Neuron (in vitro differentiated cells): ENCODE measurements around the gene PECR.

Source experiments
- H2AFZ ChIP-seq: one replicate; pipeline ENCODE4 v1.6.1; 2013; ENCODE audit warnings: low read depth, mild to moderate bottlenecking, inconsistent platforms, low read length, moderate library complexity
- H3K27me3 ChIP-seq: one replicate; pipeline ENCODE4 v1.6.1; 2013; ENCODE audit warnings: low read length; ENCODE audit not compliant: insufficient read depth
- H3K36me3 ChIP-seq: one replicate; pipeline ENCODE4 v1.6.1; 2013; ENCODE audit warnings: low read length; ENCODE audit not compliant: insufficient read depth
- H3K4me1 ChIP-seq: one replicate; pipeline ENCODE4 v1.6.1; 2013; ENCODE audit warnings: low read length; ENCODE audit not compliant: insufficient read depth
- H3K4me3 ChIP-seq: 2 replicates; pipeline ENCODE4 v1.5.1; 2013; ENCODE audit warnings: mild to moderate bottlenecking, low read length, moderate library complexity
- H3K9me3 ChIP-seq: one replicate; pipeline ENCODE4 v1.6.1; 2013; ENCODE audit warnings: low read length

Gene PECR

DNA sequence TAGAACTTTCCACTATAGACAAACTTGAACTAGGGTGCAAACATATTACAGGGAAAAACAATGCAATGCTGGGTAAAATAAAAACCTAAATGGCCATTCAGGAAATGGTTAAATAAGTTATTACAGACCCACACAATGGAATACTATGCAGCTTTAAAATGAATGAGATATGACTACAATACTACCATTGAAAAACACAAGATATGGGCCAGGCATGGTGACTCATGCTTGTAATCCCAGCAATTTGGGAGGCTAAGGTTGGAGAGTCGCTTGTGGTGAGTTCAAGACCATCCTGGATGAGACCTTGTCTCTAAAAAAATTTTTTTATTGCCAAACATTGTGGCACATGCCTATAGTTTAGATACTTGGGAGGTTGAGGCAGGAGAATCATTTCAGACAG, 6.8 kb downstream of the PECR start:
- peaks cover 5% of the 10 kb centered on the region for H3K36me3 ChIP-seq
- no peaks in the 10 kb centered on the region for H3K4me1 ChIP-seq
- H3K9me3 ChIP-seq, result no peaks in the 10 kb centered on the region
- H3K4me3 ChIP-seq, result no peak overlapping the region
- no peak overlapping the region for H2AFZ ChIP-seq
- H3K27me3 ChIP-seq, result no peaks in the 10 kb centered on the region

DNA sequence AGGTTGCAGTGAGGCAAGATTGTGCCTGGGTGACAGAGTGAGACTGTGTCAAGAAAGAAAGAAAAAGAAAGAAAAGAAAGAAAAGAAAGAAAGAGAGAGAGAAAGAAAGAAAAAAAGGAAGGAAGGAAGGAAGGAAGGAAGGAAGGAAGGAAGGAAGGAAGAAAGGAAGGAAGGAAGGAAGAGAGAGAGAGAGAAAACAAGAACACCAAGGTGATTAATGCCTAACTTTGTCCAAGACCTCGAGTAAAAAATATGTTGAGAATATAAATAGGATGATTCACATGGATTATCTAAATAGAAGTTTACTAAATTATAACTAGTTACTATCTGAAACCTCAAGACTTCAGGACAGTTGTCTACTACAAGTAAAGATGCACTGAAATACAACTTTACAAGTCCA, 7.2 kb downstream of the PECR start:
- no peak overlapping the region for H3K4me3 ChIP-seq
- no peaks in the 10 kb centered on the region for H3K4me1 ChIP-seq
- H3K27me3 ChIP-seq, result no peaks in the 10 kb centered on the region
- peaks cover 5% of the 10 kb centered on the region for H3K36me3 ChIP-seq
- no peaks in the 10 kb centered on the region for H3K9me3 ChIP-seq
- no peak overlapping the region for H2AFZ ChIP-seq

DNA sequence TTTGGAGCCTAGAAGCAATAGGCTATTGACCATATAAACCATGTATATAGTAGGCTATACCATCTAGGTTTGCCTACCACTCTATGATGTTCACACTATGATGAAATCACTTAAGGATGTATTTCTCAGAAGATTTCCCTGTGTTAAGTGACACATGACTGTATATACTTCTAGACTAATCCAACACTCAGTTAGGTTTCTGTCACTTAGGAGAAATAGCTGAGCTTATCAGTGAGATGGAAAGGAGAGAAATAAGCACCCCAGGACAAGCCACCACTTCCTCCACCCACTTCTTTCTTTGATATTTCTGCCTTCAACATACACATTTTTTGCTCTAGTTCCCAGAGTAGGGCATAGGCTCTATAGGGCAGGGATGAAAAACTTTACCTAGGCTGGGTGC, 7.8 kb downstream of the PECR start:
- no peak overlapping the region for H3K4me3 ChIP-seq
- H3K4me1 ChIP-seq, result no peaks in the 10 kb centered on the region
- no peaks in the 10 kb centered on the region for H3K27me3 ChIP-seq
- H2AFZ ChIP-seq, result no peak overlapping the region
- no peaks in the 10 kb centered on the region for H3K9me3 ChIP-seq
- H3K36me3 ChIP-seq, result peaks cover 5% of the 10 kb centered on the region

DNA sequence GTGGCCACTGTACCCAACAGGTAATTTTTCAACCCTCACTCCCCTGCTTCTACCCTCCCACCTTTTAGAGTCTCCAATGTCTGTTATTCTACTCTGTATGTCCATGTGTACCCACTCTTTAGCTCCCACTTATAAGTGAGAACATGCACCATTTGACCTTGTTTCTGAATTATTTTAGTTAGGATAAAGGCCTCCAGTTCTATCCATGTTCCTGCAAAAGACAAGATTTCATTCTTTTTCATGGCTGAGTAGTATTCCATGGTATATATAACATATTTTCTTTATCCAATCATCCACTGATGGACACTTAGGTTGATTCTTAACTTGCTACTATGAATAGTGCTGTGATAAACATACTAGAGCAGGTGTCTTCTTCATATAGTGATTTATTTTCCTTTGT, 9.1 kb downstream of the PECR start:
- Histone ChIP-seq H3K4me3 (no peak overlapping the region), H2AFZ (no peak overlapping the region), H3K9me3 (no peaks in the 10 kb centered on the region), H3K4me1 (no peaks in the 10 kb centered on the region), H3K27me3 (no peaks in the 10 kb centered on the region), H3K36me3 (peaks cover 5% of the 10 kb centered on the region)

DNA sequence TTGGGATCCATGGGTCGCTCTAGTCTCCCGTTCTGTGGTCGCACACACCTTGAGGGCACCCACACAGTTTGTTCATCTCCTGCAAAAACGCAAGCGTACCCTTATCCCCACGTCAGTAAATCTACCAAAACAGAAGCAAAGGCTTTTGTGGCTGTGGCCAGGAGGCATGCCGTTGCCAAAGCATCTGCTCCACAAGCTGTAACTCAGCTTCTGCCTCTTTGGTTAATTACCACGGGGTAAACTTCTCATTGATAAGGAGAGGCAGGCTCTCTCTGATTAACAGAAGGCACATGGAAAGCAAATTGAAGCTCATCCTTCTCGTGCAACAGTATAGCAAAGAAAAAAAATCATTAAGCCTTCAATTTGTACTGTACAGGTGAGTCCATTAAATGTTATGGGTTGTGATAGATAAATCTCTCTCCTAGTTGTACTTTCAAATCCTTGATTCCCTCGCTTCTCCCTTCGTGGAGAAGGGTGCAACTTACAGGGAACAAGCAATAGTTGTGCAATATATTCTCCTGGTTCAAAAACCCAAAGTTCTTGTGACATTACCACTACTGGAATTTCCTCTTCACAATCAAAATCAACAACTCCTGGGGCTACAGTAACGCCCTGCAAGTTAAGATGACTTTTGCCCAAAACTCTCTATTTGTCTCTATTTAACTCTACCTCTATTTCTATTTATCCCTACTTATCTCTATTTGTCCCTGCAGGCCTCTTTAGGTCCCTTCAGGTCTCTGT, 10.3 kb downstream of the PECR start:
- Histone ChIP-seq H3K4me1 (no peaks in the 10 kb centered on the region), H2AFZ (no peak overlapping the region), H3K9me3 (no peaks in the 10 kb centered on the region), H3K27me3 (no peaks in the 10 kb centered on the region), H3K4me3 (no peak overlapping the region), H3K36me3 (peaks cover 7% of the 10 kb centered on the region)

DNA sequence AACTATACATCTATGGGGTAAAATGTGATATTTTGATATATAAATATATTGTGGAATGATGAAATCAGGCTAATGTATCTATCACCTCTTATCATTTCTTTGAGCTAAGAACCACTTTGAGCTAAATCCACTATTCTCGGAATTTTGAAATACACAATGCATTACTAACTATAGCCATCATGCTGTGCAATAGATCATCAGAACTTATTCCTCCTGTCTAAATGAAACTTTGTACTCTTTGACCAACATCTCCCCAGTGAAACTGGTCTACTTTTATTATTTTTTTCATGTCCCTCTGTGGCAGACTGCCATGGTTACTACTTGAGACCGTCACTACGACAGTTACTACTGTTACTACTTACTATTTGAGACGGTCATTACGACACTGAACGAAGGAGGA, 11.4 kb downstream of the PECR start:
- H3K9me3 ChIP-seq, result no peaks in the 10 kb centered on the region
- H3K36me3 ChIP-seq, result peaks cover 17% of the 10 kb centered on the region
- H2AFZ ChIP-seq, result no peak overlapping the region
- H3K4me3 ChIP-seq, result no peak overlapping the region
- no peaks in the 10 kb centered on the region for H3K27me3 ChIP-seq
- no peaks in the 10 kb centered on the region for H3K4me1 ChIP-seq

DNA sequence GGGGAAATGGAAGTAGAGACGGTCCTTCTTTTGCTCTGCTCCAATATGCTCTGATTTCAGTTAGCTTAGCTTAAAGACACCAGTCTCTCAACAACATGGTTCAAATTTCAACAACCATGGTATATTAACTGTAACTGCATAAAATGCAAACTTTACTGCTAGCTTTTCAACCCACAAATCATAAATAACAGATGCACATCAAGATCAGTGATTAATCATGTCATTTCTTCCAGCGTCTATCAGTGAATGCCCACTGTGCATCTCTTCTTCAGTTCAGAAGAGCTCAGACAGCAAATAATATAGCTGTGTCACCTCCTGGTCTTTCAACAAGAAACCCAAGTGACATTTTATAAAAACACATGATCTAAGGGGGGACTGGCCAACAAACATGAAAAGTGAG, 12.6 kb downstream of the PECR start:
- no peaks in the 10 kb centered on the region for H3K4me1 ChIP-seq
- H3K27me3 ChIP-seq, result no peaks in the 10 kb centered on the region
- H3K9me3 ChIP-seq, result no peaks in the 10 kb centered on the region
- H2AFZ ChIP-seq, result no peak overlapping the region
- H3K4me3 ChIP-seq, result no peak overlapping the region
- peaks cover 25% of the 10 kb centered on the region for H3K36me3 ChIP-seq

DNA sequence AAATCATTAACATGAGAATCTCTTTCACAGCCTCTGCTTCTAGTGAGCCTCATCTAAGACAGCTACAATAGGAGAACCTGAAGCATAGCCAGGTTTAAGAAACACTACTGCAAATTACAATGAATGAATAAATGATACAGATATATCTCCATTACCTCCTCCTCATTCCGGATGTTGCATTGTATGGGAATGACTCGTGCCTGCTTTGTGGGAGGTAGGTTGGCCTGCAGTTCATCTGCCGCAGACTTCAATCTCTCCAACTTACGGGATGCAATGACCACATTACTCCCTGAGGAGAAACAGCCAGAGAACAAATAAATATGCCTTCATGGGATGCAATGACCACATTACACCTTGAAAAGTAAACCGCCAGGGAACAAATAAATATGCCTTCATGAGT, 15.4 kb downstream of the PECR start:
- Histone ChIP-seq H3K4me3 (no peak overlapping the region), H3K27me3 (no peaks in the 10 kb centered on the region), H2AFZ (no peak overlapping the region), H3K36me3 (peaks cover 23% of the 10 kb centered on the region), H3K4me1 (no peaks in the 10 kb centered on the region), H3K9me3 (no peaks in the 10 kb centered on the region)

DNA sequence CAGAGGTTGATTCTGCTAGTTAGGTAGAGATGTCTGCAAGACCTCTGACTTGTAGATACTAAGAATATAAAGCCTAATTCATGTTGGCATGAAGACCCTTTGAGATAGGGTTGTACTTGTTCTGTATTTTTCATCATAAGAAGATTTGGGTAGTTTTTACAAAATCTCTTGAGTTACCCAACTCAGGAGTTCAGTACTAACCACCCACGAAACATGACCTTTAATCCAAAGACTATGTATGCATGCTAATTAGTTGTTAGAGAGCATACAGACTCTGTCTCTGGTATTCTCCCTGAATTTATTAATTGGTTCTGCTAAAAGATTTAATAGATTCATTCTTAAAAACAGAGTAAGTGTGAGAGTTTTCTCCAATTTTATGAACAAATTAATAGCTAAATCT, 16.9 kb downstream of the PECR start:
- no peaks in the 10 kb centered on the region for H3K9me3 ChIP-seq
- peaks cover 23% of the 10 kb centered on the region for H3K36me3 ChIP-seq
- no peaks in the 10 kb centered on the region for H3K4me1 ChIP-seq
- H2AFZ ChIP-seq, result no peak overlapping the region
- no peak overlapping the region for H3K4me3 ChIP-seq
- H3K27me3 ChIP-seq, result no peaks in the 10 kb centered on the region

DNA sequence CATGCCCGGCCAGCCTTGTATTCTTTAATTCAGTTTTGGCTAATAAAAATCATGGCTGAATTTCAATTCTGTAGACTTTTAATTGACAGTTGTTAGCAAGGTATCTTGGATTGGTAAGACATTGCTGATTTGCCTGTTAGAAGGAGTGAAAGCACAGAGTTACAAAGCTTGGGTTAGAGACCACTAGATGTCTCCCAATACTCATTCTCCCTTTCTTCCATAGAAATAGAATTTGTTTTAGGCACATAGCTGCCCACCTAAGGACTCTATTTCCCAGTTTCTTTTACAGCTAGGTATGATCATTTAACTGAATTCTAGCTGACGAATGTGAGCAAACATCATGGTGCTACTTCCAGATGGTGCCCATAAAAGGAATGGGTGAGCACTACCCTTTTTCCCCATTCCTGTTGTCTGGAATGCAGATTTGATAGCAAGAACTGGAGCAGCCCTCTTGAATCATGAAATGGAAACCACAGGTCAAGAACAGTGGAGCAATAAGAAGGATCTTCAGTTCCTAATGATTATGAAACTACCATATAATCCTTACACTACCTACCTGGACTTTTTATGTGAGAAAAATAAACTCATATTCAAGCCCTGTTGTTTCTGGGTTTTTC, 17.5 kb downstream of the PECR start:
- Histone ChIP-seq H3K36me3 (peaks cover 28% of the 10 kb centered on the region), H3K27me3 (no peaks in the 10 kb centered on the region), H3K9me3 (no peaks in the 10 kb centered on the region), H3K4me1 (no peaks in the 10 kb centered on the region), H3K4me3 (no peak overlapping the region), H2AFZ (no peak overlapping the region)

DNA sequence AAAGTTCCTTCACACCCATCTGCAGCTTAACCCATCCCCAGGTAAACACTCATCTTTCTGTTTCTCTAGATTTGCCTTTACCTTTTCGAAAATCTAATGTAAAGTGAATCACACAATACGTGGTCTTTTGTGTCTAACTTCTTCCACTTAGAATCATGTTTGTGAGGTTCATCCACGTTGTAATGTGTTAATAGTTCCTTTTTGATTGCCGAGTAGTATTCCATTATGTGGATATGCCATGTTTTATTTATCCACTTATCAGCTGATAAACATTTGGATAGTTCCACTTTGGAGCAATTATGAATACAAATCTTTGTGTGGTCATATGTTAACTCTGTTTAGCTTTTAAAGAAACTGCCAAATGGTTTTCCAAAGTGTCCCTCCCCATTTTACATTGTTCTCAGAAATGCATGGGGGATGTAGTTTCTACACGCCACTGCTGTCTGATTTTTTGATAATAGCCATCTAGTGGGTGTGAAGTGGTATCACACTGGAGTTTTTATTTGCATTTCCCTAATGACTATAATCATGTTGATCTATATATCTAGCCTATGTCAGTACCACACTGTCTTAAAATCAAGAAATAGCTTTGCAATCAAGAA, 22.3 kb downstream of the PECR start:
- H2AFZ ChIP-seq, result no peak overlapping the region
- H3K27me3 ChIP-seq, result no peaks in the 10 kb centered on the region
- H3K9me3 ChIP-seq, result no peaks in the 10 kb centered on the region
- no peak overlapping the region for H3K4me3 ChIP-seq
- H3K4me1 ChIP-seq, result no peaks in the 10 kb centered on the region
- peaks cover 13% of the 10 kb centered on the region for H3K36me3 ChIP-seq

DNA sequence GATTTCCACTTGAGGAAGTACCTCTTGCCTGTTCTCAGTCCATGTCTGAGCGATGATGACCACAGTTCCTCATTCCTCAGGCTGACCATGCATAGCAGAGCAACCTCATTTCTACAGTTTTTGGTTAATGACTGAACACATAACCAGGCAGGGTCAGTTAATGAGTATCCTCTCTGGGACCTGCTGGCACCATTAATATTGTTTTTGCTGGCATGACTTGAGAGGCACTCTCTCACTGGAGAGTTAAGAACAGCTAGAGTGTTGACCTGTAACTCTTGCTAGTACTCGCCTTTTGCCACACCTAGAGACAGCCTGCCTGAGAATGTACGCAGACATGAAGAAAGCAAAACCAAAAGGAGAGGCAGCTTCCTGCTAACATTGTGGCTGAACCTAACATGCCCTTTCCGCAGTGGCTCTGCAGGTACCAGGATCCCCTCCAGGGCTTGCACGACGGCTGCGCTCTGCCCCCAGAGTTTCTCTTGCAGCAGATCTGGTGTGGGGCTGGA, 23.9 kb downstream of the PECR start:
- Histone ChIP-seq H3K27me3 (no peaks in the 10 kb centered on the region), H3K36me3 (peaks cover 12% of the 10 kb centered on the region)

DNA sequence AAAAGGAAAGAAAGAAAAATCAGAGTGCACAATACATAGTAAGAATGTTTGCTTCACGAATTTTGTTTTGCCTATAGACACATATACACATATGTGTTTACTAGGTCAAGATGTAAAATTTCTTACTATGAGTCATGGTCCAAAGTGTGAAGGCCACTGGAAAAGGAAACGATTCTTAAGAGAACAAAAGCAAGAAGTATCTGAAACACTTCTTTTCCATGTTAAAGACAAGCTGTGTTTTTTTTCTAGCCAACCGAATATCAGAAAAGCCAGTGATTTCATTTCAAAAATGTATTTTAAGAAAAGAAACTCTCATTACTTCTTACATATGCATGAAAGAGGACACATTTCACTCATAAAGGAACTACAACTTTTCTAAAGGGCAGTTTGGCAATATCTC, 24.9 kb downstream of the PECR start:
- Histone ChIP-seq H3K27me3 (no peaks in the 10 kb centered on the region), H3K9me3 (peaks cover 2% of the 10 kb centered on the region), H3K36me3 (peaks cover 10% of the 10 kb centered on the region), H3K4me1 (no peaks in the 10 kb centered on the region), H3K4me3 (no peak overlapping the region), H2AFZ (no peak overlapping the region)

More for the DNA sequence above, 23.9 kb downstream of the PECR start:
- Histone ChIP-seq H3K9me3 (no peaks in the 10 kb centered on the region), H3K4me3 (no peak overlapping the region), H3K4me1 (no peaks in the 10 kb centered on the region), H2AFZ (no peak overlapping the region)
